Esophagus muscularis mucosa (tissue), 4 donors: ENCODE measurements around the gene TJP1. TPM values are rescaled to one million over a fixed set of nuclear protein-coding genes. Genes with fewer than 3 reads are reported as not detected.
"Not testable (repeated sequence)": the region's sequence is repeated elsewhere in the genome, so short reads cannot be mapped to it uniquely, and the experiment has no call there.

Experiments
- DNase-seq: peaks from one replicate; pipeline ENCODE4 v3.0.0-alpha.2; 2017; ENCODE audit errors: extremely low spot score
- H3K27ac ChIP-seq, 4 donors: fragments of 200-600 bp; sonication (generic); replicated peaks in 1 of 4; 1 replicate in 3 of 4; 2 replicates in 1 of 4; pipeline ENCODE4 v1.5.1; 2016 to 2019; ENCODE audit warnings: mild to moderate bottlenecking in 1 of 4
- H3K27me3 ChIP-seq, 4 donors: fragments of 200-600 bp; sonication (generic); one replicate each; pipeline versions ENCODE4 v1.5.1 to v1.6.0; 2016 to 2019
- H3K36me3 ChIP-seq, 4 donors: fragments of 200-600 bp; sonication (generic); one replicate each; pipeline ENCODE4 v1.5.1; 2016 to 2019
- H3K4me1 ChIP-seq, 4 donors: fragments of 200-600 bp; sonication (generic); one replicate each; pipeline ENCODE4 v1.5.1; 2016 to 2019
- H3K4me3 ChIP-seq, 4 donors: fragments of 200-600 bp; sonication (generic); 1 replicate in 2 of 4; 2 replicates in 2 of 4; pipeline ENCODE4 v1.5.1; 2016 to 2019; ENCODE audit warnings: mild to moderate bottlenecking in 4 of 4, moderate library complexity in 1 of 4
- H3K9me3 ChIP-seq, 4 donors: fragments of 200-600 bp; sonication (generic); 1 replicate in 3 of 4; 2 replicates in 1 of 4; pipeline ENCODE4 v1.5.1; 2016 to 2019
- EP300 ChIP-seq: sonication (generic); formaldehyde crosslinking; IDR thresholded peaks from one replicate; pipeline ENCODE4 v1.6.1; 2017; ENCODE audit warnings: antibody characterized with exemption
- POLR2A ChIP-seq: fragments of 450-650 bp; IDR thresholded peaks from one replicate; pipeline ENCODE4 v1.6.1; 2017; ENCODE audit warnings: antibody characterized with exemption, moderate library complexity, mild to moderate bottlenecking, low read depth
- POLR2AphosphoS5 ChIP-seq, 2 donors: sonication (generic); formaldehyde crosslinking; IDR thresholded peaks; one replicate each; pipeline ENCODE4 v1.6.1; 2017; ENCODE audit warnings: antibody characterized with exemption in 2 of 2
- WGBS: methylation state at CpG from one replicate; pipeline ENCODE4 v1.1.5; 2018; 5-methylcytosine and 5-hydroxymethylcytosine counted together
- intact Hi-C: fragments of 100-400 bp; cut with DNase I; formaldehyde crosslinking; loops from one replicate; pipeline ENCODE4 v1.15.1; 2023
- total RNA-seq, 4 donors: library from RNA; depleted of rRNA; stranded (reverse); fragments of >200 nt; gene quantifications; one replicate each; pipeline versions ENCODE4 v1.1.0 to v1.2.1, GENCODE V29; 2016
- TF ChIP-seq, protein P1 (sequence below), 3 experiments: fragments of 200-600 bp in 2 of 3; fragments of 450-650 bp in 1 of 3; sonication (generic) in 2 of 3; IDR thresholded peaks; one replicate each; pipeline ENCODE4 v1.5.1; 2017 to 2019; ENCODE audit warnings: antibody characterized with exemption in 3 of 3, mild to moderate bottlenecking in 2 of 3, moderate library complexity in 1 of 3

TJP1 gene
- total RNA-seq, 4 donors from 2014 or later, result 69.4 to 108 (median 90.2) TPM

DNA sequence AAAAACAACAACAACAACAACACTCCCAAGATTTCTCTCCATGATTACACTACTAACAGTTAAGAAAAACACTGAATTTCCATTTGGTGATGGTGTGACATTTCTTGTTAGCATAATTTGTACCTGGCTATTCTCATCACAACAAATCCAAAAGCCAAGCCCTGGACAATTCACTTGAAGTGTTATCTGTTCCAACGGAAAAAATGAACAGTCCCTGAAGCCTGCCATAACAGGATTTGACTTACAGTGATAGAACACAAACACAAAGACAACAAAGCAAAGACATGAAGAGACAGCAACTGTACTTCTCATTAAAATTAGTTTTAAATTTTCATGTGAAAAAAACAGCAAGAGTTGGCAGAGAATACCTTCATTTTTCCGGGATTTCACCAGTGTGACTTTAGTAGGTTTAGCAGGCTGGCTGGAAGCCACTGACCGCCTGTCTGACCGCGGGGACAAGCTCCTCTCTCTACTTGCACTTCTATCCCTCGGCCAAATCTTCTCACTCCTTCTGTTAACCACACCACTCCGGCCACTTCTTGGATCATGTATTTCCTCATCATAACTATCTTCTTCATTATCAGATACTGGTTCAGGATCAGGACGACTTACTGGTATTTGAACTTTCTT lies 56.3 kb downstream of the TJP1 start:
- H3K27me3 ChIP-seq, result no peaks in the 10 kb centered on the region
- no peaks in the 10 kb centered on the region for H3K9me3 ChIP-seq
- TF ChIP-seq POLR2A (no peak), EP300 (no peak), POLR2AphosphoS5 (IDR thresholded peaks at IDR 0.05) (no peak)
- TF ChIP-seq, protein P1, sequence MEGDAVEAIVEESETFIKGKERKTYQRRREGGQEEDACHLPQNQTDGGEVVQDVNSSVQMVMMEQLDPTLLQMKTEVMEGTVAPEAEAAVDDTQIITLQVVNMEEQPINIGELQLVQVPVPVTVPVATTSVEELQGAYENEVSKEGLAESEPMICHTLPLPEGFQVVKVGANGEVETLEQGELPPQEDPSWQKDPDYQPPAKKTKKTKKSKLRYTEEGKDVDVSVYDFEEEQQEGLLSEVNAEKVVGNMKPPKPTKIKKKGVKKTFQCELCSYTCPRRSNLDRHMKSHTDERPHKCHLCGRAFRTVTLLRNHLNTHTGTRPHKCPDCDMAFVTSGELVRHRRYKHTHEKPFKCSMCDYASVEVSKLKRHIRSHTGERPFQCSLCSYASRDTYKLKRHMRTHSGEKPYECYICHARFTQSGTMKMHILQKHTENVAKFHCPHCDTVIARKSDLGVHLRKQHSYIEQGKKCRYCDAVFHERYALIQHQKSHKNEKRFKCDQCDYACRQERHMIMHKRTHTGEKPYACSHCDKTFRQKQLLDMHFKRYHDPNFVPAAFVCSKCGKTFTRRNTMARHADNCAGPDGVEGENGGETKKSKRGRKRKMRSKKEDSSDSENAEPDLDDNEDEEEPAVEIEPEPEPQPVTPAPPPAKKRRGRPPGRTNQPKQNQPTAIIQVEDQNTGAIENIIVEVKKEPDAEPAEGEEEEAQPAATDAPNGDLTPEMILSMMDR (IDR thresholded peaks at IDR 0.05), result no peak
- intact Hi-C loops, result no loop called here
- H3K36me3 ChIP-seq, result peaks cover 29 to 65% (median 46%) of the 10 kb centered on the region in 4 donors
- no peak overlapping the region for H3K27ac ChIP-seq
- WGBS, result 59% methylated on average over 8 of the region's 8 CpGs
- no peak for DNase-seq
- H3K4me3 ChIP-seq, result no peak overlapping the region
- H3K4me1 ChIP-seq, result peaks cover 10 to 27% (median 19%) of the 10 kb centered on the region in 4 donors

DNA sequence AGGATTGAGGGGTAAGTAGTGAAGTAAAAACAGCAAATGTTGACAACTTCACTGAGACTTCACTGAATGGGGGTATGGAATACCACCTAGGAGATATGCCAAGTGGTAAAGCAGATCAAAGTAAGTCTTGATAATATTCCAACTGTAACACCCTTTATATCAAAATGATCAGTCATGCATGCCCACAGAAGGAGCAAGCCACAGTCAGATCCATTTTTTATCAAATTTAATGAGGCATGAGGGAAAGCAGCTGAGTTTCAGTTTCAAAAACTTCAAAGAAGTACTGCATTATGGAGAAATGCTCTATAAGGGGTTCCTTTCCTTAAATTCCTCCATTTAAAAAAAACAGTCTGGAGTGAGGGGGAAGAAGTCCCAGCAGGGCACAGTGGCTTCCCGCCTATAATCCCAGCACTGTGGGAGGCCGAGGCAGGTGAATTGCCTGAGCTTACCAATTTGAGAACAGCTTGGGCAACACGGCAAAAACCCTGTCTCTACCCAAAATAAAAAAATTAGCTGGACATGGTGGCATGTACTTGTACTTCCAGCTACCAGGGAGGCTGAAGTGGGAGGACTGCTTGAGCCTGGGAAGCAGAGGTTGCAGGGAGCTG lies 56.9 kb downstream of the TJP1 start:
- DNase-seq, result no peak
- Histone ChIP-seq H3K9me3 (no peaks in the 10 kb centered on the region), H3K36me3 (peaks cover 28 to 67% (median 49%) of the 10 kb centered on the region in 4 donors), H3K4me1 (peaks cover 10 to 27% (median 19%) of the 10 kb centered on the region in 4 donors), H3K27ac (no peak overlapping the region), H3K27me3 (no peaks in the 10 kb centered on the region), H3K4me3 (no peak overlapping the region)
- WGBS, result 91% methylated on average over 3 of the region's 3 CpGs
- intact Hi-C loops, result no loop called here
- no peak for TF ChIP-seq EP300
- no peak for TF ChIP-seq POLR2AphosphoS5 (IDR thresholded peaks at IDR 0.05)
- TF ChIP-seq POLR2A, result no peak
- TF ChIP-seq, protein P1 (IDR thresholded peaks at IDR 0.05), result no peak

- DNase-seq, result no peak
- 75% methylated on average over 2 of the region's 2 CpGs for WGBS
- no peak for TF ChIP-seq EP300
- TF ChIP-seq POLR2AphosphoS5 (IDR thresholded peaks at IDR 0.05), result no peak
- TF ChIP-seq POLR2A, result no peak
- TF ChIP-seq, protein P1 (IDR thresholded peaks at IDR 0.05), result no peak
- Histone ChIP-seq H3K27me3 (no peaks in the 10 kb centered on the region), H3K27ac (no peak overlapping the region), H3K36me3 (peaks cover 15 to 53% (median 39%) of the 10 kb centered on the region in 4 donors), H3K9me3 (no peaks in the 10 kb centered on the region), H3K4me3 (no peak overlapping the region), H3K4me1 (peaks cover 20 to 33% (median 24%) of the 10 kb centered on the region in 4 donors)
- intact Hi-C loops, result loop anchor here (5.0 kb wide), 1 partner anchor 63 kb away; the partner anchor contains the start of gene TJP1
These were observed 62.7 kb downstream of the TJP1 start for GRCh38 chr15:29759596-29759995.

DNA sequence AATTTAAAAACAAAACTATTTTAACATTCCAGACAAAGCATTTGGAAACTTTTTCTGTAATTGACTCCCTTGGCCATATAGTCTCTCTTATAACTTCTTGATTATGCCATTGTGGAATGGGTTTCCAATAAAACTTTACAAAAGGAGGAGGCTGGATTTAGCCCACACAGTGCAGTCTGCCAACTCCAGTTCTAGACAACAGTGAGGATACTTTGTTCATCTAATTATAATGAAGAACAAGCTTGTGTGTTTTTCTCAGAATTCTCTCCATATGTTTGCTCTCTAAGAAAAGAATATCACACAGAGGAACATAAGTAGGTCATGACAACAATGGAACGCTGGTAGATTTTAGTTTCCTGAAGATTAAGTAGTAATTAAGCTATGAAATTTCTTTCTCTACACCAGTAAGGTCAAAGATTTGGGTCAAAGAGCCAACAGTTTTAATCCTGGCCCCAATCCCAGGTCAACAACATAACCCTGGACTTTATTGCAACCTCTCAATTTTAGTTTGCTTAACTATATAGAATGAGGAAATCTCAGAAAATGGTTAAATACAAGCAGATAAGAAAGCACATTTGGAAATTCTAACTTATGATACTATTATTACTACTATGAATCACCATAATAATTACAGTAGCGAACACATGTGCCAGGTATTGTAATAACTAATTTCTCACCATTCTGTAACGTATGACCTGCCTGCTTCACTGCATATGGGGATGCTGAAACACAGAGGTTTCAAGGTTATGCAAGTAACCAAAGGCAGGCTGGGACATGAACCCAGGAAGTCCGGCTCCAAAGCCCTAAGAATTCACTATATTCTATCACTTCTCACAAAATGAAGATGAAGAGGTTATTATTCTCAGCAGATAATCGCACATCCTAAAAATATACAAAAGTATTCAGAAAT lies 65.7 kb downstream of the TJP1 start:
- no peak for DNase-seq
- no peak for TF ChIP-seq EP300
- no peak for TF ChIP-seq POLR2A
- no peak for TF ChIP-seq POLR2AphosphoS5 (IDR thresholded peaks at IDR 0.05)
- TF ChIP-seq, protein P1 (IDR thresholded peaks at IDR 0.05), result no peak
- Histone ChIP-seq H3K4me3 (no peak overlapping the region), H3K36me3 (peaks cover 7 to 42% (median 22%) of the 10 kb centered on the region in 4 donors), H3K27me3 (no peaks in the 10 kb centered on the region), H3K9me3 (no peaks in the 10 kb centered on the region), H3K4me1 (peaks cover 20 to 33% (median 24%) of the 10 kb centered on the region in 4 donors), H3K27ac (no peak overlapping the region)
- intact Hi-C loops, result loop anchor here (5.0 kb wide), 1 partner anchor 66 kb away; the partner anchor contains the start of gene TJP1
- WGBS, result 45% methylated on average over 5 of the region's 5 CpGs

- H3K27me3 ChIP-seq, H3K4me3 ChIP-seq, H3K9me3 ChIP-seq, intact Hi-C loops, H3K27ac ChIP-seq, DNase-seq: not testable (repeated sequence)
- Histone ChIP-seq H3K36me3 (peaks cover 0 to 35% (median 13%) of the 10 kb centered on the region in 4 donors), H3K4me1 (peaks cover 20 to 34% (median 24%) of the 10 kb centered on the region in 4 donors)
- 87% methylated on average over 2 of the region's 2 CpGs for WGBS
These were observed 68.3 kb downstream of the TJP1 start for GRCh38 chr15:29754009-29754408.
